T-helper 2 cell treated with Interferon-gamma antibody and Interleukin-4, amounts not matched to agents 100 ng/mL and 5 ng/mL, for 36 hours (primary cell): ENCODE data around the gene DNAJC24. TPM values are rescaled to one million over a fixed set of nuclear protein-coding genes. Genes with fewer than 3 reads are reported as not detected.
"Not testable (repeated sequence)": the region's sequence is repeated elsewhere in the genome, so short reads cannot be mapped to it uniquely, and the experiment has no call there.

ENCODE experiments used
- intact Hi-C: fragments of 100-400 bp; cut with micrococcal nuclease; formaldehyde crosslinking; loops from one replicate; pipeline ENCODE4 v1.15.1; 2023
- total RNA-seq: library from RNA; stranded (reverse); gene quantifications from 2 replicates; pipeline ENCODE4 v1.2.3, GENCODE V29; 2022

DNAJC24 gene, protein sequence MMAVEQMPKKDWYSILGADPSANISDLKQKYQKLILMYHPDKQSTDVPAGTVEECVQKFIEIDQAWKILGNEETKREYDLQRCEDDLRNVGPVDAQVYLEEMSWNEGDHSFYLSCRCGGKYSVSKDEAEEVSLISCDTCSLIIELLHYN
- 14.6 and 21.0 TPM in 2 replicates for total RNA-seq

DNA sequence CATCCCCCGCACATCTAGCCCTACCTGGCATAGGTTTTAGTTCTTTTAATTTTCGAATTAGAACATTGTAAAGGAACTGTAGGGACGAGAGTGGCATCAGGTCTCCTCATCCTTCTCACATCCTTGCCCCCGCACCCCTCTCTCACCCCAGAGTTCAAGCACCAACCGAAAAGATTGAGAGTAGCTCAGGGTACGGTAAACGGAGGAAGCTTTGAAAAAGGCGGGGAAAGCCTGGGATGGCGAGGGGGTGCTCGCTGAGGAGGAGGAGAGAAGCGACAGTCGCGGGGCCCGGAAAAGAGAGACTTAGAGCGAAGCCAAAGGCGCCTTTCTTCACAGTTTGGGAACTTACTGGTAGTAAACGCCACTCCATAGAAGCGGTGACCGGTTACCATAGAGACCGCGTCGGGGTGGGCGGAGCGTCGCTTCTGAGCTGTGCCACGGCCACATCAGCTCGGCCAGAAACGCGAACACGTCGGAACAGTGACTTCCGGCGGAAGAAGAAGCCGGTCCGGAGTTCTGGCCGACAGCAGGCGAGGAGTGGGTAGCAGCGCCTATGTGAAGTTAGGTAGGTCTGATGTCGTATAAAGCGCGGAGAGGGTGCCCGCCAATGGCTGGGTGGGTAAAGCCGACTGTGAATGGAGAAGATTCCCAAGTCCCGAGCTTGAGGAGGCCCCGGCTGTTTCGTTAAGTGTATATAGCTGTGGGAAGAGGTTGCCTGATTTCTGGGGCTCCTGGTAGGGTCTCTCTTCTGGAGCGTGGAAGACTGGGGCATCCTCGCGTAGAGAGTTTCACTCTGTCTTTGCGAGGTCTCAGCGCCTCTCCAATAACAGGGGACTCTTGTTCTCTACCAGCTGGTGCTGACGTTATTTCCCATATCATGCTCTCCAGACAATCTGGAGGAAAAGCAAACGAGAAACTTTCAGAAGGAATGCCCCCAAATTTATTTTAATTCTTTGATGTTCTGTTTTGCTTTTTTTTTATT, at the start of gene DNAJC24, which contains the start of gene DCDC1:
Gene DNAJC24, plus strand, starts transcription at position 513 of the 982 bp plus-strand sequence. CDS start 889 bp downstream, outside the sequence.
Gene DCDC1, minus strand, starts transcription at position 392 of the 982 bp plus-strand sequence. CDS start 41,459 bp downstream, outside the sequence.
- intact Hi-C loops, result loop anchor here (1.0 to 5.0 kb wide), 5 partner anchors 9 to 1213 kb away; partner anchors contain the start of genes ARL14EP, EIF3M, ELP4 and IMMP1L

DNA sequence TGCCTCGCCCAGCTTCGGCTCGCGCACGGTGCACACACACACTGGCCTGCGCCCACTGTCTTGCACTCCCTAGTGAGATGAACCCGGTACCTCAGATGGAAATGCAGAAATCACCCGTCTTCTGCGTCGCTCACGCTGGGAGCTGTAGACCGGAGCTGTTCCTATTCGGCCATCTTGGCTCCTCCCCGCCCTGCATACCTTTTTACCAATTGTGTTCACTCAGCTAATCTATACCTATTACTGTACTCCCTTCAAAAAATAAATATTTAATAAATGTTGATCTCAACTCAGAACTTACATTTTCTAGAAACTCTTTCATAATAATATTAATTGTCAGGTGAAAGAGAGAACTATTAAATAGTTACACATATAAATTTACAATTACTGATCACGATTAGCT, 48.2 kb upstream of the DNAJC24 start:
- intact Hi-C loops, result not testable (repeated sequence)

DNA sequence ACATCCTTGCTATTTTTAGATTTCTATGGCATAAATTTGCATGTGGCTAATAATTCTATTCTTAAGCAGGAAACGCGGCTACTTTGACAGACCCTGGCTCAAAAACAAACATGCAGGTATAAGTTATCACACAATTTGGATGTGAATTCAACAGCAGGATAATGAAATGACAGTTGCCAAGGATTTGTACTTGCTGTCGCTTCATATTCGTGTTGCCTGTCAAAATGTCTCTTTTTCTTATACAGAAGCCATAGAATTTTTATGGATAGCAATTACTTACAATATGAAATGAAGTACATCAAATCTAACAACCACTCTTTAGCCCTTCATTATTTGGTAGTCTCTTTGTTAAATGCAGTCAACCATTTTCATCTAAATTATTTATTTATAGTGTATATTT, 46.5 kb upstream of the DNAJC24 start:
- intact Hi-C loops, result no loop called here

DNA sequence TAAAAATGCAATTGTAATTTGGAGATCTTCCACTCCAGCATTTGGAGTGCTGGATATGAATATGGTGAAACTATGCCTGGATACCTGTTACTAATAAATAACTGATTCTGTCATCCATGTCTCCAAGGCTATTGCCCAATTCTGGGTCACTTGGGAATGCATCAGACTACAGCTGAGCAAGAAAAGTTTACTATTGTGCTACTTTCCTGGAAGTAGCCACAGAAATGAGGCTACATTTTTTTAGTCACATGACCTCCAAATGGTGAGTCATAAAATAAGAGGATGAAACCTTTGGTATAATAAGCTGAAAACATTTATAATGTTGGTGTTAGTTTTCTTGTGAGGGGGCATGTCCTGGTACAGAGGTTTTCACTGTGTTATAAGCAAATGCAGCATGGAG, 44.5 kb upstream of the DNAJC24 start:
- intact Hi-C loops, result loop anchor here (5.0 kb wide), 1 partner anchor 42 kb away; the partner anchor contains the start of genes DCDC1 and DNAJC24

DNA sequence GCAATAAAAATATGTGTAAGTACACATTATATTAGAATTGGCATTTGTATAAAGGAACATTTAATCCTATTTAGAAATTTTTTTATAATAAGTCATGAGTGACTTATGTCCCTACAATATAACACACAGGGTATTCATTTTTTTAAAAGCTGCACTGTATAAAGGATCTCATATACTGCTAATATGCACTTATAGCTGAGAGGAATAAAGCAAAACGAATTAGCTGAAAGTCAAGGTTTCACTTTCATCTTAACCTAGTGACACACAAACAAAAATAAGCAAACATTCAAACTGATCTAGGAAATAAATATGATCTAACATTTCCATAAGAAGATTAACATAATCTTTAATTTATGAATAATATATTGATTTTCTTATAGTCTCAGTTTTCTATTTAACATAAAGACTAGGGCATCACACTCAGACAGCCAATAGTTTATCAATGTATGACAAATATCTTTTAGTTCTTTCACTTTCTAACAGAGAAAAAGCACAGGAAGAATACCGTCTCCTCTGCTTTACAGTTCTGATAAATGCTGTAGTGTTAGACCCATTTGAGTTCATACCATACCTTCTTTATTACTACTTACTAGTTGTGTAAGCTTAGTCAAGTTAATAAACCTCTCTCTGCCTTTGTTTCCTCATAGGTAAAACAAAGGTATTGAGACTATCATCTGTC, 43.1 kb upstream of the DNAJC24 start:
- intact Hi-C loops, result loop anchor here (5.0 kb wide), 1 partner anchor 41 kb away; the partner anchor contains the start of genes DCDC1 and DNAJC24

DNA sequence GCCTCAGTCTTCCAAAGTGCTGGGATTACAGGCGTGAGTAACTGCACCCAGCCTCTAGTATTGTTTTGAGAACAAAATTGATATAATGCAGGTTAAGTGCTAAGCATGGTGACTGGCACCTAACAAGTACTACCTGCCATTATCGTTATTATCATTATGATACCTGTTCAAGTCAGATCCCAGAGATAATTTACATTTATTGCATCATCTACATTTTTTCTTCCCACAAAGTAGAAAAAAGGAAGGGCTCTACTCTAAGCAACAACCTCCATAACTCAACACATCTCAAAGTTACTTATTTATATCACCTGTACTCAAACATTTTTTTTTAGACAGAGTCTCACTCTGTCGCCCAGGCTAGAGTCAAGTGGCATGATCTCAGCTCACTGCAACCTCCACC, 42.2 kb upstream of the DNAJC24 start:
- intact Hi-C loops, result loop anchor here (5.0 kb wide), 1 partner anchor 40 kb away; the partner anchor contains the start of genes DCDC1 and DNAJC24

DNA sequence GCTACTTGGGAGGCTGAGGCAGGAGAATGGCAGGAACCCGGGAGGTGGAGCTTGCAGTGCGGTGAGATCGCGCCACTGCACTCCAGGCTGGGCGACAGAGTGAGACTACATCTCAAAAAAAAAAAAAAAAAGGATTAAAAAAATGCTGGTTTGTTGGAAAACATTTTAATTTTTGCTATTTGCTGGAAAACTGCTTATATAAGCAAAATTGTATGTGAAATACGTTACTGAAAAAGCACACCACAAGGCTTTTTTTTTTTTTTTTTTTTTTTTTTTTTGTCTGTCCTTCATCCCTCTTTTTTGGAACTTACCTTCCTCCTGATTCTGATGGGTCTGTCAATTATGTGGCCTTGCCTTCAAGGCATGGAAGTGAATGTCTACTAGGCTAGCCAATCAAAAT, 41.0 kb upstream of the DNAJC24 start:
- intact Hi-C loops, result loop anchor here (5.0 kb wide), 1 partner anchor 39 kb away; the partner anchor contains the start of genes DCDC1 and DNAJC24

DNA sequence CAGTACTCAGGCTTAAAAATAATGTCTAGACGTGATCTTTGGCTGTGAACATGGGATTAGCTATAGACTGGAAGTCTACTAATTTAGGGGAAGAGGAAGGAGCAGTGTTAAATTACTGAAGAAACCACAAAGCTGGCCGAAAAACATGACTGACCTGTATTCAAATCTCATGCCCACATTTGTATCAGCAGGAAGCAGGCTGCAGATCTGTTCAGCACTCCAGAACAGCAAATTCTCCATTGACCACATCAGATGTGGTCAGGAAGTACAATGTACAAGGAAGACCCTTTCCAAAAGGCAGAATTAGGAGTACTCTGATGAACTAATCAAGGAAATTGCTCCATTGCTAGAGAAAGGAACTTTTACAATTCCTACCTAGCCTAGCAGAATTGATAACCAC, 31.9 kb upstream of the DNAJC24 start:
- intact Hi-C loops, result no loop called here

DNA sequence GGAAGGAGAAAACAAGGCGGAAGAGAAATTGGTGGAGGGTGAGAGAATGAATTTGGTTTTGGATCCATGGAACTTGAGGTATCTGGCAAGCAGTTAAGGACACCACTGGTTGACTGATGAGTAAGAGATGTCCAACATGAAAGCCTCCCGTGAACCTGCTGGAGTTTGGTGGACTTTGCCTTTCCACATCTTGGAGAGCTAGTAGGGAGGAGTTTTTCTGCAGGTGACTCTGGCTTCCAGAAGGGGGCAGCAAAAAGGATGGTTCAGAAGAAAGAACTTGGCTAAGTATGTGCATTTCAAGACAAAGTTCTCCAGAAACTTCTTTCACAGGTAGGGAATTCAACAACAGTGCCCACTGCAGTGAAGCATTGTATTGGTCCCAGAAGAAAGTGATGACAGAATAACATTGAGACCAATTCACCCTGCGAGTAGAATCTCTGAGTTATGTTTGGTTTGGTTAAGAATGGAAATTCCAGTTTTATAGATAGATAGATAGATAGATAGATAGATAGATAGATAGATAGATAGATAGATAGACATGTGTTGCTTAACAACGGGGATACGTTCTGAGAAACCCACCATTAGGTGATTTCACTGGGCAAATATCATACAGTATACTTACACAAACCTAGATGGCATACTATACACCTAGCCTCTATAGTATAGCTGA, 28.6 kb upstream of the DNAJC24 start:
- intact Hi-C loops, result no loop called here

DNA sequence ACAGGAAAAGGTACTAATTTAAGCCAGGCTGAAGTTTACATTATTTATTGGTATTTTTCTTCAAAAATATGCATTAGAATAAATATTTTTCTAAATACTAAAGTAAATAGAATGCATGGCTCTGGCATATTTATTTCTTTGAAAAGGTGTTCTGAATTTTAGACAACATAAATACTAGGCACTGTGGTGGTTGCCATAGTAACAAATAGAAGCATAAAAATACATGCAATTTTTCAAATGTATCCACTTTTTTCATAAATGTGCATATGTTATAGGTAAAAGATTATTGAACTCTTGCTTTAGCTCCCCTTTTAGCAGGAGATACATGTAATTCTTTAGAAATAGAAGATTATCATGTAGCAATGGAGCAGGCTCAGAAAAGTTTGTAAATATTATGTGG, 18.5 kb upstream of the DNAJC24 start:
- intact Hi-C loops, result no loop called here

DNA sequence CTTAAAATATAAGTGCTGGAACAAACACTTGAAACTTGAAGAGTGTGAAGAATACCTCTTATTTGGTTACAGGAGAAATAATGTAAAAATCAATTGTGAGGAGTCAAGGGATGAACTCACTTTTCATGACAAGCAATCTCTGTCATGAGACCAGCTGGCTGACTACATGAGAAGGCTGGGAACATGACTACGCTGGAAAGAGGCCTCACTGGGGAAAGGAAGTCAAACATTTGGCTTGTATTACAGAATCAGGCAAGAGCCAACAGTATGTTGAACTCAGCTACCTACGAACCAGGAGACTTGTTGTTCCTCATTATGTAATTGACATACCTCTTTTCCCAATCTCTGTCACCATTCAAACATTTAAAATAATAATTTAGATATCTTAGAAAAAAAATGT, 14.5 kb upstream of the DNAJC24 start:
- intact Hi-C loops, result no loop called here

DNA sequence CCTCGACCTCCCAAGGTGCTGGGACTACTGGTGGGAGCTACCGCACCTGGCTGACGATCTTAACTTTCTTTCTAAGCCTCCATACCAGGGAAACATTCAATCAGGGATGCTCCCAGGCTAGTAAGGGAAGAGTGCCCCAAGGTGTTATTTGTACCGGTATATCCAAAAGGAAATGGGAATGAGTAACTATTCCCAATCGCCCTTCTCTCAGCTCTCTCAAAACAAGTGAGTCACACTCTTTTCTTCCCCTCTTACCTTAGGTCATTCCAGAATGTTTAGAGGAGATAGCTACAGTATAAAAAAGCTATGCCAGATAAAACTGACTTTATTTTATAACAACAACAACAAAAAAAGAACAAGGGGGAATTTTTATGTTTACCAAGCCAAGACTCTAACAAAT, 13.8 kb upstream of the DNAJC24 start:
- intact Hi-C loops, result no loop called here

DNA sequence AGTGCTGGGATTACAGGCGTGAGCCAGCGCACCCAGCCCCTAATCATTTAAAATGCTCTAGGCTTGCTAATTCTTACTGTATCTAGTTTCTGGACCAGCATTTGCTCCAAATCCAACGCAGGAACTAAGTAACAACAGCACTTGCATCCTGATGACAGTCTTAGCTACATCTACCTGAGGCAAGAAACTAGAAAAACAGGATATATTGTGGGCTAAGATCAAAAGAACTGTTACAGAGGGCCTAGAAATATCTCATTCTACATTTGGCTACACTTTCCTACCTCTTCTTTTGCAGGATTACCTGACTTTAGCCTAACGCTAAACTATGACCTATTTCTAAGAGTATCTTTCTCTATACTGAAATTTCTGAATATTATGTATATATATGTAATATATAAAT, 7.9 kb upstream of the DNAJC24 start:
- intact Hi-C loops, result no loop called here

DNA sequence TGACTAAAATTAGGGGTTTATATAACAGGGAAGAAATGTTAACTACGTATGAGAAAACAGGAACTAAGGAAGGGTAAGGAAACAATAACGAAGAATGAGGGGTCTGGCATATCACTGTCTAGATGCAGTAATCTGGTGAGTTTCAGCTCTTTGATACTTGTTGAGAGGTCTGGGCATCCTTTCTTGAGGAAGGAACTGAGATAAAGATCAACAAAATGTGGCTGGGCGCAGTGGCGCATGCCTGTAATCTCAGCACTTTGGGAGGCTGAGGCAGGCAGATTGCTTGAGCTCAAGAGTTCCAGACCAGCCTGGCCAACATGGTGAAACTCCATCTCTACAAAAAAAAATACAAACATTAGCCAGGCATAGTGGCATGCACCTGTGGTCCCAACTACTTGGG, 2.9 kb upstream of the DNAJC24 start:
- intact Hi-C loops, result loop anchor here (5.0 kb wide), 3 partner anchors 39 to 1216 kb away; partner anchors contain the start of genes ARL14EP and EIF3M

DNA sequence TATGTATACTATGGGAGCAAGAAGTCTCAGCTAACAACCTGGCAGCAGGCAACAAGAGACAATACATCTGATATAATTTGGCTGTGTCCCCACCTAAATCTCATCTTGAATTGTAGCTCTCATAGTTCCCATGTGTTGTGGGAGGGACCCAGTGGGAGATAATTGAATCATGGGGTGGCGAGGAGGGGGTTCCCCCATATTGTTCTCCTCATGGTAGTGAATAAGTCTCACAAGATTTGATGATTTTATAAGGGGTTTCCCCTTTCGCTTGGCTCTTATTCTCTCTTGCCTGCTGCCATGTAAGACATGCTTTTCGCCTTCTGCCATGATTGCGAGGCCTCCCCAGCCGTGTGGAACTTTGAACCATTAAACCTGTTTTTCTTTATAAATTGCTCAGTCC, 6.2 kb downstream of the DNAJC24 start:
- intact Hi-C loops, result loop anchor here (5.0 kb wide), 1 partner anchor 711 kb away; no protein-coding TSS in a partner anchor

DNA sequence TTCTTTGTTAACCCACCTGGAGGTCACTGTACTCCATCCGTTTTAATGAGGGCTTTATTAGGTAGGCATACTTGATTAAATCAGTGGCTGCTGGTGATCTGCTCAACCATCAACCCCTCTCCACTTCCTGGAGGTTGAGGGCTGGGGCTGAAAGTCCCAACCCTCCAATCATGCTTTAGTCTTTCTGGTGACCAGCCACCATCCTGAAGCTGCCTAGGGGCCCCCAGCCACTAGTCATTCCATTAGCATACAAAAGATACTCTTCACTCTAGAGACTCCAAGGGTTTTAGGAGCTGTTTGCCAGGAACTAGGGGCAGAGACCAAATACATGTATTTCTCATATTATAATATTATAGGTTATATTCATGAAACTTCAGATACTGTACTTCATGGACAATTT, 13.5 kb downstream of the DNAJC24 start:
- intact Hi-C loops, result no loop called here

DNA sequence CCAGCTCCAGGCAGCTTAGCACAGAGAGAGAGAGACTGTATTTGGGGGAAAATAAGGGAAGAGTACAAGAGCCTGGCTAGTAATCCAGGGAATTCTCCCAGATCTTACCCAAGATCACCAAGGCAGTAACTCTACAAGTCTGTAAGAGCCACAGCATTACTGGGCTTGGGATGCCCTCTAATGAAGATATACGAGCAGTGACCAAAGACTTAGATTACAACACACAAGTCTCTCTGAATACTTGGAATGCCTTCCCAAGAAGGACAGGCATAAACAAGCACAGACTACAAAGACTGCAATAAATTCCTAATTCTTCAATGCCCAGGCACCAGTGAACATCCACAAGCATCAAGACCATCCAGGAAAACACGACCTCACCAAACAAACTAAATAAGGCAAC, 17.7 kb downstream of the DNAJC24 start:
- intact Hi-C loops, result no loop called here

DNA sequence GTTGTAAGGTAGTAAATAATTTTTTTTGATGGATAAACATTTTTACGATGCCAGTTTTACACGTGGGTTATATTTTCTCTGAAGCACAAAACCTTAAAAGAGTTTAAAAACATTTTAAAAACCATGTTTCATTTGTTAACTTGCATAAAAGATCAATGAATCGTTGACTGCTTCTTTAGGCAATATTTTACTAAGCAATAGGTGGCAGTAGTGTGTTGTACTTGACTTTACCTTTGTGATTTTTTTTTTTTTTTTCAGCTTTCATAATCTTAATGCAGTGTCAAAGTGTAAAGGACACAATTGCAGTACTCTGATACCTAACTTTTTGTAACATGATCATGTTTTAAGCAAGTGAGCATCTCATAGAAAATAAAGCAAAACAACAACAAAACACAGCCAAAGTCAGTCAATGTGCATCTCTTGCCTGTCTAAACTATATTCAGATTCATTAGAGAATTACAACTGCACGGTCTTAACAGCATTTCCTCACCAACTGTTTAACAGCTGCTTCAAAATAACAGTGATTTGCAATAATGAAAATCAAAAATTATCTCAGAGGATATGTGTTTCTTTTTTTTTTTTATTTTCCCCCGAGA, 27.7 kb downstream of the DNAJC24 start:
- intact Hi-C loops, result loop anchor here (1.0 to 10.0 kb wide), 4 partner anchors 474 to 777 kb away; no protein-coding TSS in a partner anchor

DNA sequence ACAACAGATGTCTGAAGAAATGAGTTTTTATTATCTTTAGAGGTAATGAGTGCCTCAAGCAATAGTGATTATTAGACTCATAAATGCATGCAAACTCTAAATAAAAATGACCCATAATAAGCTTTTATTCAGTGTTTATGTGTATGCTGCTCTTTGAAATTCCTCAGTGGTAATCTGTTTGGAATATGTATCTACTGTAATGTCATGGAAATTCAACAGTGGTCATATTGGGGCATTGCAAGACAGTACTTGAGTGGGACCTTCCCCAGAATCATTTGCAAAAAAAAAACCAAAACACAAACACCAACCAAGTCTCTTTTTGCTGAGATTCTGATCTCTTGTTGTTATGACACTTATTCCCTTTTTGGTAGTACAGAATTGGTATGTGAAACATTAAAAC, 35.0 kb downstream of the DNAJC24 start:
- intact Hi-C loops, result no loop called here

DNA sequence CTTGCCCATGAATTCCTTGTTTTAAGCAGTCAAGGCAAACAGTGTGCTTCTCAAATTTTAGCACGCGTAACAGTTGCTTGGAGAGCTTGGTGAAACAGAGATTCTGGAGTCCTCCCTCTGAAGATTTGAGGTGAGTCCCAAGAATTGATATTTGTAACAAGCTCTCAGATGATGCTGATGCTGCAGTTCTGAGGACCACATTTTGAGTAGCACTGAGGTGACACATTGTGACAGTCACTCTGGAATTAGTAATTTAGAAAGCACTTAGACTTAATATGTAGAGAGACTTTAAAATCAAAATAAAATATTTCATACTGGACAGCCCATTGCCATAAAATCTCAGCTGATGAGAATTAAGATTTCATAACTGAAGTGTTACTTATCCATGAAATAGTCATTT, 38.5 kb downstream of the DNAJC24 start:
- intact Hi-C loops, result no loop called here
